Lower lobe of right lung (tissue), 2 donors: Measurements from ENCODE around the gene DDX23. TPM values are rescaled to one million over a fixed set of nuclear protein-coding genes. Genes with fewer than 3 reads are reported as not detected.

Source experiments
- ATAC-seq, 2 donors: fragments of 200-7000 bp; cut with Tn5 transposase; one replicate each; pipeline ENCODE4 v1.9.1; 2020 to 2022; ENCODE audit warnings: mild to moderate bottlenecking in 2 of 2, moderate library complexity in 2 of 2
- DNase-seq: peaks from one replicate; pipeline ENCODE4 v3.0.0-alpha.2; 2020
- H3K27ac ChIP-seq: fragments of 200-600 bp; one replicate; pipeline ENCODE4 v1.8.0; 2022
- H3K27me3 ChIP-seq: fragments of 200-600 bp; one replicate; pipeline ENCODE4 v1.8.0; 2022; ENCODE audit warnings: low read depth
- H3K36me3 ChIP-seq: fragments of 200-600 bp; one replicate; pipeline ENCODE4 v1.8.0; 2022; ENCODE audit warnings: mild to moderate bottlenecking
- H3K4me1 ChIP-seq: fragments of 200-600 bp; one replicate; pipeline ENCODE4 v1.8.0; 2022
- H3K4me3 ChIP-seq: fragments of 200-600 bp; one replicate; pipeline ENCODE4 v1.8.0; 2022; ENCODE audit warnings: mild to moderate bottlenecking
- H3K9me3 ChIP-seq: fragments of 200-600 bp; one replicate; pipeline ENCODE4 v1.8.0; 2022
- CTCF ChIP-seq: fragments of 200-600 bp; IDR thresholded peaks from one replicate; pipeline ENCODE4 v1.8.0; 2022; ENCODE audit warnings: antibody characterized with exemption, mild to moderate bottlenecking
- intact Hi-C: fragments of 100-400 bp; cut with DNase I; formaldehyde crosslinking; loops from one replicate; pipeline ENCODE4 v1.11.0; 2022
- total RNA-seq: library from RNA; stranded (reverse); fragmentation: NEBNext Ultra II Directional; extraction: Animal tissue kit (Norgen Biotek cat#: 25700); gene quantifications from one replicate; pipeline ENCODE4 v1.2.1, GENCODE V29; 2021
- donor health status: DM: no; HTN: yes; CAD: no; lungs with severe emphysema.

DDX23 gene
- total RNA-seq, 1 donor from 2014 or later, result 76.8 TPM

- no peak for DNase-seq
- Histone ChIP-seq H3K36me3 (no peaks in the 10 kb centered on the region), H3K4me3 (no peak overlapping the region), H3K27me3 (no peaks in the 10 kb centered on the region), H3K9me3 (no peaks in the 10 kb centered on the region), H3K27ac (no peak overlapping the region), H3K4me1 (peaks cover 34% of the 10 kb centered on the region)
- intact Hi-C loops, result no loop called here
- TF ChIP-seq CTCF, result no peak
- no peak for ATAC-seq
Measured at GRCh38 chr12:48812389-48812788, 39.6 kb downstream of the DDX23 start.

DNA sequence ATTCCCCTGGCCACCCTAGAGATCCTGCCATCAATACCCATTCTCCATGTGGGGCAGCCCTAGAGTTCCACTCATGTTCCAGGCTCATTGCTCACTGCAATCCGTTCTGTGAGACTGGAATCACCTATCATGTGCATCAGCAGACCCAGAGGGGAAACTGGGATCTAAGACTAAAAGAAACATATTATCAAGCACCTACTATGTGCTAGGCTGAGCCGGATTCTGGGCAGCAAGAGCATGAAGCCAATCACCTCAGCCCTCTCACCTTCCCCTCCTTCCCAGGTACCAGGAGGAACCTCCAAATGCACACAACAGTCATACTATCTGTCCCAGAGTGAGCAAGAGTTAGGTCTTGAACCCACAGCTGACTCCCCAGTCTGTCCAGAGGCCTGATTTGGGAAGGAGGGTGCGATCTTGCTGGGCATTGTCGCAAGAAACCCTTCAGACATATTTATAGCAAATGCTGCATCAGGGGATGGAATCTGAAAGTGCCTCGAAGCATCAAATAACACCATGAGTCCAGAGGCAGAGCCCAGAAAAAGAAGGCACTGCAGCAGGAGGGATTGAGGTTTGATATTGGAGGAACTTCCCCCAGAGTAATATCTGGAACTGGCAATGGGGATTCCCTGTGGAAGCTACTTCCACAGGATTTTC, 40.4 kb downstream of the DDX23 start:
- no peaks in the 10 kb centered on the region for H3K27me3 ChIP-seq
- DNase-seq (no peak), ATAC-seq (no peak)
- H3K36me3 ChIP-seq, result no peaks in the 10 kb centered on the region
- intact Hi-C loops, result no loop called here
- H3K9me3 ChIP-seq, result no peaks in the 10 kb centered on the region
- TF ChIP-seq CTCF, result no peak
- H3K27ac ChIP-seq, result no peak overlapping the region
- peaks cover 29% of the 10 kb centered on the region for H3K4me1 ChIP-seq
- H3K4me3 ChIP-seq, result no peak overlapping the region

GRCh38 chr12:48810903-48811431, 41.0 kb downstream of the DDX23 start:
- Histone ChIP-seq H3K4me1 (peaks cover 23% of the 10 kb centered on the region), H3K27ac (no peak overlapping the region), H3K27me3 (no peaks in the 10 kb centered on the region), H3K9me3 (no peaks in the 10 kb centered on the region), H3K36me3 (no peaks in the 10 kb centered on the region), H3K4me3 (no peak overlapping the region)
- intact Hi-C loops, result no loop called here
- DNase-seq, result no peak
- ATAC-seq, result no peak
- TF ChIP-seq CTCF, result no peak

DNA sequence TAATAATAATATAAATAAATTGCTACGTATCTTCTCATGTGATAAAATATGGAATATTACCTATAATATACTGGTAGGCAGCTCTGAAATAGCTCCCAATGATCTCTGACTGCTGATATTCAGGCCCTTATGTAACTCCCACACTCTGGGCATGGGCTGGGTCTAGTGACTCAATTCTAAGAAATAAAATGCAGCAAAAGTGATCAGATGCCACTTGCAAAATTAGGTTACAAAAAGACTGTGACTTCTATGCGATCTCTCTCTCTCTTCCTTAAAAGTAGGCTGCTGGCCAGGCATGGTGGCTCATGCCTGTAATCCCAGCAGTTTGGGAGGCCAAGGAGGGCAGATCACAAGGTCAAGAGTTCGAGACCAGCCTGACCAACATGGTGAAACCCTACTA, 44.0 kb downstream of the DDX23 start:
- intact Hi-C loops, result no loop called here
- H3K9me3 ChIP-seq, result no peaks in the 10 kb centered on the region
- peaks cover 7% of the 10 kb centered on the region for H3K4me1 ChIP-seq
- no peaks in the 10 kb centered on the region for H3K27me3 ChIP-seq
- H3K27ac ChIP-seq, result no peak overlapping the region
- ATAC-seq (no peak), DNase-seq (no peak)
- TF ChIP-seq CTCF, result no peak
- H3K36me3 ChIP-seq, result no peaks in the 10 kb centered on the region
- no peak overlapping the region for H3K4me3 ChIP-seq

DNA sequence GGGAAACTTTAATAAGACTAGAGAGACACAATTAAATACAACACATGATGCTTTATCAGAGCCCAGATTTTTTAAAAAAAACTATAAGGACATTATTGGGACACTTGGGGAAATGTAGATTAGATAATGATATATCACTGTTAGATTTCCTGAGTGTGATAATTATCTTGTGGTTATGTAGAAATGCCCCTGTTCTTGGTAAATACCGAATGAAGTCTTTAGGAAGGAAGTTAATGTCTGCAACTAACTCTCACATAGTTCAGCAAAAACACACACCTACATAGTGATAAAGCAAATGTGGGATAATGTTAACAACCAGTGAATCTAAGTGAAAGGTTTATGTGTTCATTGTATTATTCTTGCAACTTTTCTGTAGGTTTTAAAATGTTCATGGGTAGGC, 48.3 kb downstream of the DDX23 start:
- TF ChIP-seq CTCF, result no peak
- H3K4me1 ChIP-seq, result no peaks in the 10 kb centered on the region
- H3K27me3 ChIP-seq, result peaks cover 5% of the 10 kb centered on the region
- no peak for DNase-seq
- intact Hi-C loops, result no loop called here
- no peaks in the 10 kb centered on the region for H3K9me3 ChIP-seq
- H3K4me3 ChIP-seq, result no peak overlapping the region
- H3K27ac ChIP-seq, result no peak overlapping the region
- no peak for ATAC-seq
- H3K36me3 ChIP-seq, result no peaks in the 10 kb centered on the region
